Myocyte (in vitro differentiated cells): ENCODE data around the gene RGS6. TPM values are rescaled to one million over a fixed set of nuclear protein-coding genes. Genes with fewer than 3 reads are reported as not detected.

Source experiments
- DNase-seq: peaks from one replicate; pipeline ENCODE4 v3.0.0-alpha.2; 2012; ENCODE audit warnings: low read depth
- total RNA-seq: library from RNA; depleted of rRNA; stranded (reverse); fragments of >200 nt; gene quantifications from 2 replicates; pipeline ENCODE4 v1.2.3, GENCODE V29; 2014

The RGS6 gene
- total RNA-seq, 1 donor from 2014 or later: not detected

- peak; percentile 50 for DNase-seq
Measured at GRCh38 chr14:72401632-72402376, 469.6 kb downstream of the RGS6 start.

GRCh38 chr14:72402377-72402772, 470.1 kb downstream of the RGS6 start:
- no peak for DNase-seq

GRCh38 chr14:72404106-72404774, 472.0 kb downstream of the RGS6 start:
- no peak for DNase-seq

- DNase-seq: no peak
Measured at GRCh38 chr14:72404998-72405397, 472.8 kb downstream of the RGS6 start.

GRCh38 chr14:72408020-72408419, 475.8 kb downstream of the RGS6 start:
- no peak for DNase-seq

GRCh38 chr14:72409047-72409446, 476.8 kb downstream of the RGS6 start:
- DNase-seq: no peak

GRCh38 chr14:72416081-72416849, 484.0 kb downstream of the RGS6 start:
- no peak for DNase-seq

- DNase-seq: no peak
Measured at GRCh38 chr14:72416892-72417291, 484.7 kb downstream of the RGS6 start.

- DNase-seq: no peak
Measured at GRCh38 chr14:72418806-72419205, 486.6 kb downstream of the RGS6 start.

- DNase-seq: no peak
Measured at GRCh38 chr14:72419226-72419775, 487.1 kb downstream of the RGS6 start.

GRCh38 chr14:72420749-72421474, 488.7 kb downstream of the RGS6 start:
- DNase-seq: peak; percentile 82

- no peak for DNase-seq
Measured at GRCh38 chr14:72423957-72424356, 491.7 kb downstream of the RGS6 start.

GRCh38 chr14:72430457-72430856, 498.2 kb downstream of the RGS6 start:
- no peak for DNase-seq

GRCh38 chr14:72432748-72433147, 500.5 kb downstream of the RGS6 start:
- no peak for DNase-seq

- DNase-seq: peak; percentile 45
Measured at GRCh38 chr14:72433511-72433910, 501.3 kb downstream of the RGS6 start.

GRCh38 chr14:72434856-72435255, 502.6 kb downstream of the RGS6 start:
- no peak for DNase-seq

GRCh38 chr14:72439707-72440106, 507.5 kb downstream of the RGS6 start:
- DNase-seq: no peak

GRCh38 chr14:72443256-72443655, 511.0 kb downstream of the RGS6 start:
- DNase-seq: peak; percentile 68

- DNase-seq: no peak
Measured at GRCh38 chr14:72443991-72444441, 511.8 kb downstream of the RGS6 start.

GRCh38 chr14:72444701-72445100, 512.5 kb downstream of the RGS6 start:
- peak; percentile 68 for DNase-seq

GRCh38 chr14:72448212-72448611, 516.0 kb downstream of the RGS6 start:
- DNase-seq: no peak
